ENCODE data around the gene RAP1GAP. TPM values are rescaled to one million over a fixed set of nuclear protein-coding genes. Genes with fewer than 3 reads are reported as not detected.

Gene RAP1GAP
- total and polyA plus RNA-seq, 9 of the 15 experiments (the other 6 are each of a cell fraction or from before 2014, with no cell fraction given) = 0.29 to 30.2 (median 19.2) TPM

GRCh38 chr1:21703318-21703963 lies 34.3 kb upstream of the RAP1GAP start (continued):
- TF ChIP-seq ZBTB40 (IDR thresholded peaks at IDR 0.05) = peak; percentile 85
- peak; percentile 62 for TF ChIP-seq ZBTB40 (CRISPR knock-in tag; IDR thresholded peaks at IDR 0.05)
- no peak for TF ChIP-seq BCLAF1 (IDR thresholded peaks at IDR 0.05; ENCODE audit: borderline replicate concordance in 1 of 2, control insufficient read depth in 1 of 2, low read depth in 2 of 2, low read length in 1 of 2)
- TF ChIP-seq DLX4 (CRISPR knock-in tag; IDR thresholded peaks at IDR 0.05) = no peak
- 0 out of 2 replicates have a peak, but pooled peaks have one; percentile 7 for TF ChIP-seq ZNF589 (CRISPR knock-in tag; IDR thresholded peaks at IDR 0.05; ENCODE audit: low read depth)
- peak; percentile 39 for TF ChIP-seq CXXC5 (CRISPR knock-in tag; IDR thresholded peaks at IDR 0.05)
- TF ChIP-seq RAD21 (CRISPR knock-in tag; conservative IDR thresholded peaks at IDR 0.05 in 1 of 2, IDR thresholded peaks at IDR 0.05 in 1 of 2) = peak; percentile 45 to 72; a peak in 3 of 4 replicates
- no peak for TF ChIP-seq BRF1 (IDR thresholded peaks at IDR 0.05; ENCODE audit: borderline replicate concordance, extremely low read depth, insufficient read length)
- peak; percentile 35; the same call in 1 of the 2 replicates for TF ChIP-seq NBN (IDR thresholded peaks at IDR 0.05; ENCODE audit: low read depth)
- 0 out of 2 replicates have a peak, but pooled peaks have one; percentile 38 for TF ChIP-seq DEAF1 (CRISPR knock-in tag; IDR thresholded peaks at IDR 0.05)
- no peak for TF ChIP-seq GATA2 (CRISPR knock-in tag; IDR thresholded peaks at IDR 0.05)

Data from K562 (cell line).